ENCODE results near the gene C9orf72. TPM values are rescaled to one million over a fixed set of nuclear protein-coding genes. Genes with fewer than 3 reads are reported as not detected.
"Not testable (repeated sequence)": the region's sequence is repeated elsewhere in the genome, so short reads cannot be mapped to it uniquely, and the experiment has no call there.

C9orf72 gene
- total RNA-seq, 1 donor from 2014 or later, result 15.1 TPM

DNA sequence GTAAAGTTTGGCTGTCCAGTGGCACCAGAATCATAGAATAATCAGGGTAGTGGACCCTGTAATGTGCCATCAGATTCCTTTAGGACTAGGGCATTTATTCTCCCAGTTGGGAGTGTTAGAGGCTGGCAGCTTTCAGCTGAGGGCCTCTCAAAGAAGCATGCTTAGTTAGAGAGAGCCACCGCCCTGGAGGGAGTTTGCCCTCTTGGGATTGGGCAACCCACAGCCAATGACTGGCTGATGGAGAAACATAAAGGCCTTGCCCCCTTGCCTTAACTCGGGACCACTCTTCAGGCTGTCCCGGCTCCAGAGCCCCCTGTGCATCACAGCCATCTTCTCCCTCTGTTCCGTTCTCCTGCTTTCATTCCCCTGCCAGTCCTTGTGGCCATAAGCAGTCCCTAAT, 69.7 kb downstream of the C9orf72 start:
- peaks cover 0 to 4% (median 0%) of the 10 kb centered on the region in 3 donors for H3K9me3 ChIP-seq (ENCODE audit: control insufficient read depth in 3 of 3, low read length in 3 of 3)
- H3K4me1 ChIP-seq (ENCODE audit: control insufficient read depth in 3 of 3, insufficient read depth in 3 of 3, low read length in 3 of 3), result no peaks in the 10 kb centered on the region
- no peak overlapping the region for H3K9ac ChIP-seq (ENCODE audit: low read depth in 1 of 3, low read length in 3 of 3)
- no peak overlapping the region for H3K4me3 ChIP-seq (ENCODE audit: low read length in 3 of 3)
- H3K27ac ChIP-seq (ENCODE audit: low read depth, low read length), result no peak overlapping the region
- no peaks in the 10 kb centered on the region for H3K36me3 ChIP-seq (ENCODE audit: control insufficient read depth in 3 of 3, insufficient read depth in 3 of 3, low read length in 3 of 3)
- H3K27me3 ChIP-seq (ENCODE audit: control insufficient read depth in 3 of 3, insufficient read depth in 3 of 3, low read length in 3 of 3), result no peaks in the 10 kb centered on the region

DNA sequence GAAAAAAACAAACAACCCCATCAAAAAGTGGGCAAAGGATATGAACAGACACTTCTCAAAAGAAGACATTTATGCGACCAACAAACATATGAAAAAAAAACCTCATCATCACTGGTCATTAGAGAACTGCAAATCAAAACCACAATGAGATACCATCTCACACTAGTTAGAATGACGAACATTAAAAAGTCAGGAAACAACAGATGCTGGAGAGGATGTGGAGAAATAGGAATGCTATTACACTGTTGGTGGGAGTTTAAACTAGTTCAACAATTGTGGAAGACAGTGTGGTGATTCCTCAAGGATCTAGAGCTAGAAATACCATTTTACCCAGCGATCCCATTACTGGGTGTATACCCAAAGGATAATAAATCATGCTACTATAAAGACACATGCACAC, 72.4 kb downstream of the C9orf72 start:
- H3K36me3 ChIP-seq (ENCODE audit: control insufficient read depth in 3 of 3, insufficient read depth in 3 of 3, low read length in 3 of 3); H3K4me3 ChIP-seq (ENCODE audit: low read length in 3 of 3); H3K27ac ChIP-seq (ENCODE audit: low read depth, low read length); H3K27me3 ChIP-seq (ENCODE audit: control insufficient read depth in 3 of 3, insufficient read depth in 3 of 3, low read length in 3 of 3); H3K9me3 ChIP-seq (ENCODE audit: control insufficient read depth in 3 of 3, low read length in 3 of 3); H3K4me1 ChIP-seq (ENCODE audit: control insufficient read depth in 3 of 3, insufficient read depth in 3 of 3, low read length in 3 of 3); H3K9ac ChIP-seq (ENCODE audit: low read depth in 1 of 3, low read length in 3 of 3): not testable (repeated sequence)

DNA sequence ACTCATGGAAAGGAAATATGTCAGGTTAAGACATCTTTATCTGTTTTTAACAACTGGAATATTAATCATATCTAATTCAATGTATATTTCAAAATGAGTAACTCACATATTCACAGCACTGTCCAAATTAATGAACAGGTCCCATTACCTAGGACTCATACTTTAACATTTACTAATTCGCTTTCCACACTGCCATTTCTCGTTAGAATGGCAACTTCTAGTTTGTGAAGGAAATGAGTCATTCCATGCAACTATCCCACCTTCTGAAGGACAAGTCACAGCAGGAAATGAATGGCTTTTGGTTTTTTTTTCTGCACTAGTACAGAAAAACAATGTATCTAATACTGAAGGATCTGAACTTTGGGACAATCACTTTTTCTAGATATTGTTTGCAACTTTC, 73.8 kb downstream of the C9orf72 start:
- no peak overlapping the region for H3K9ac ChIP-seq (ENCODE audit: low read depth in 1 of 3, low read length in 3 of 3)
- no peak overlapping the region for H3K27ac ChIP-seq (ENCODE audit: low read depth, low read length)
- no peaks in the 10 kb centered on the region for H3K36me3 ChIP-seq (ENCODE audit: control insufficient read depth in 3 of 3, insufficient read depth in 3 of 3, low read length in 3 of 3)

GRCh38 chr9:27497883-27498417, 75.3 kb downstream of the C9orf72 start:
- no peak overlapping the region for H3K9ac ChIP-seq (ENCODE audit: low read depth in 1 of 3, low read length in 3 of 3)
- peaks cover 0 to 4% (median 0%) of the 10 kb centered on the region in 3 donors for H3K4me1 ChIP-seq (ENCODE audit: control insufficient read depth in 3 of 3, insufficient read depth in 3 of 3, low read length in 3 of 3)
- H3K4me3 ChIP-seq (ENCODE audit: low read length in 3 of 3), result no peak overlapping the region
- H3K9me3 ChIP-seq (ENCODE audit: control insufficient read depth in 3 of 3, low read length in 3 of 3), result no peaks in the 10 kb centered on the region
- H3K27ac ChIP-seq (ENCODE audit: low read depth, low read length), result no peak overlapping the region
- H3K27me3 ChIP-seq (ENCODE audit: control insufficient read depth in 3 of 3, insufficient read depth in 3 of 3, low read length in 3 of 3), result no peaks in the 10 kb centered on the region
- no peaks in the 10 kb centered on the region for H3K36me3 ChIP-seq (ENCODE audit: control insufficient read depth in 3 of 3, insufficient read depth in 3 of 3, low read length in 3 of 3)

More for the DNA sequence above, 73.8 kb downstream of the C9orf72 start:
- Histone ChIP-seq H3K4me3 (ENCODE audit: low read length in 3 of 3) (no peak overlapping the region), H3K27me3 (ENCODE audit: control insufficient read depth in 3 of 3, insufficient read depth in 3 of 3, low read length in 3 of 3) (no peaks in the 10 kb centered on the region), H3K9me3 (ENCODE audit: control insufficient read depth in 3 of 3, low read length in 3 of 3) (peaks cover 0 to under 1% (median 0%) of the 10 kb centered on the region in 3 donors), H3K4me1 (ENCODE audit: control insufficient read depth in 3 of 3, insufficient read depth in 3 of 3, low read length in 3 of 3) (peaks cover 0 to 4% (median 0%) of the 10 kb centered on the region in 3 donors)

Other genes with a start within 250 kb of the C9orf72 start
- not detected for gene IFNK, start 49.2 kb downstream of the C9orf72 start, total RNA-seq
- 1.0 TPM for gene MOB3B, start 43.7 kb downstream of the C9orf72 start, total RNA-seq